OCI-LY1 (cell line): ENCODE measurements around the gene EYS.

Source experiments
- EZH2 ChIP-seq: fragments of 200-600 bp; sonication (generic), shearing (Covaris generic); IDR thresholded peaks from 2 replicates; pipeline ENCODE4 v1.8.0; 2017; ENCODE audit warnings: borderline replicate concordance, mixed run types, mild to moderate bottlenecking, antibody characterized with exemption, low read length, moderate library complexity, mixed read lengths
- TF ChIP-seq, protein P1 (sequence below): fragments of 200-600 bp; sonication (generic), shearing (Covaris generic); IDR thresholded peaks from 2 replicates; pipeline ENCODE4 v1.5.1; 2017; ENCODE audit warnings: mild to moderate bottlenecking, antibody characterized with exemption, low read length, moderate library complexity, mixed read lengths

DNA sequence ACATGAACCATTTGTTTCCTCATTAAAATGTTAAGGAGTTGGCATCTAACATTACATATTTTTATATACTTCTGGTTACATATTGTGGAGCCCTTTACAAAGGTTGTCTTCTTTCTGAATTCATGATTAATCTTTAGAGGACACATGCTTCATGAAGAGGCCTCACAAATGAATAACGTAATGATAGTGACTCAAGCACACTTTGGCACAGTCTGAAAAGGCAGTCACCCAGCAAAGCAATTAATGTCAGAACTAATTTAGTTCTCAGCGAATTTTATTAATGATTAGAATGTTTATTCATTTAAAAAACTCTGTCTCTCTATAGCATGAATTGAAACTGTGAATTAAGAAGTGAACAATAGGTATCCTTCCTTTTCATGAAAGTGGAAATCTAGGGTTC, 1217.3 kb downstream of the EYS start:
- TF ChIP-seq, protein P1, sequence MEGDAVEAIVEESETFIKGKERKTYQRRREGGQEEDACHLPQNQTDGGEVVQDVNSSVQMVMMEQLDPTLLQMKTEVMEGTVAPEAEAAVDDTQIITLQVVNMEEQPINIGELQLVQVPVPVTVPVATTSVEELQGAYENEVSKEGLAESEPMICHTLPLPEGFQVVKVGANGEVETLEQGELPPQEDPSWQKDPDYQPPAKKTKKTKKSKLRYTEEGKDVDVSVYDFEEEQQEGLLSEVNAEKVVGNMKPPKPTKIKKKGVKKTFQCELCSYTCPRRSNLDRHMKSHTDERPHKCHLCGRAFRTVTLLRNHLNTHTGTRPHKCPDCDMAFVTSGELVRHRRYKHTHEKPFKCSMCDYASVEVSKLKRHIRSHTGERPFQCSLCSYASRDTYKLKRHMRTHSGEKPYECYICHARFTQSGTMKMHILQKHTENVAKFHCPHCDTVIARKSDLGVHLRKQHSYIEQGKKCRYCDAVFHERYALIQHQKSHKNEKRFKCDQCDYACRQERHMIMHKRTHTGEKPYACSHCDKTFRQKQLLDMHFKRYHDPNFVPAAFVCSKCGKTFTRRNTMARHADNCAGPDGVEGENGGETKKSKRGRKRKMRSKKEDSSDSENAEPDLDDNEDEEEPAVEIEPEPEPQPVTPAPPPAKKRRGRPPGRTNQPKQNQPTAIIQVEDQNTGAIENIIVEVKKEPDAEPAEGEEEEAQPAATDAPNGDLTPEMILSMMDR = no peak
- no peak for TF ChIP-seq EZH2
